Hepatocyte (in vitro differentiated cells): Measurements from ENCODE around the gene ZNF480. TPM values are rescaled to one million over a fixed set of nuclear protein-coding genes. Genes with fewer than 3 reads are reported as not detected.

Experiments used
- DNase-seq: peaks from one replicate; pipeline ENCODE4 v3.0.0-alpha.2; 2016; ENCODE audit warnings: low spot score
- H2AFZ ChIP-seq: fragments of 200-600 bp; sonication (generic); 2 replicates; pipeline ENCODE4 v1.6.0; 2016; ENCODE audit warnings: antibody characterized with exemption, mild to moderate bottlenecking
- H3K27ac ChIP-seq: fragments of 200-600 bp; sonication (generic); 2 replicates; pipeline ENCODE4 v1.5.1; 2016; ENCODE audit warnings: mild to moderate bottlenecking
- H3K27me3 ChIP-seq: fragments of 200-600 bp; sonication (generic); 2 replicates; pipeline ENCODE4 v1.6.1; 2016
- H3K36me3 ChIP-seq: fragments of 200-600 bp; sonication (generic); replicated peaks from 2 replicates; pipeline ENCODE4 v1.5.1; 2016; ENCODE audit warnings: low read depth; ENCODE audit not compliant: insufficient read depth
- H3K4me1 ChIP-seq: fragments of 200-600 bp; sonication (generic); 2 replicates; pipeline ENCODE4 v1.5.1; 2016; ENCODE audit warnings: mild to moderate bottlenecking, moderate library complexity; ENCODE audit not compliant: insufficient read depth
- H3K4me2 ChIP-seq: fragments of 200-600 bp; sonication (generic); 2 replicates; pipeline ENCODE4 v1.6.0; 2016
- H3K4me3 ChIP-seq: fragments of 200-600 bp; sonication (generic); 2 replicates; pipeline ENCODE4 v1.5.1; 2016; ENCODE audit warnings: mild to moderate bottlenecking
- H3K79me2 ChIP-seq: fragments of 200-600 bp; sonication (generic); 2 replicates; pipeline ENCODE4 v1.6.0; 2017; ENCODE audit warnings: mild to moderate bottlenecking
- H3K9me2 ChIP-seq: fragments of 200-600 bp; sonication (generic); replicated peaks from 2 replicates; pipeline ENCODE4 v1.6.0; 2017; ENCODE audit warnings: mild to moderate bottlenecking; ENCODE audit not compliant: insufficient read depth
- H3K9me3 ChIP-seq: fragments of 200-600 bp; sonication (generic); 2 replicates; pipeline ENCODE4 v1.5.1; 2016; ENCODE audit warnings: low read depth, mild to moderate bottlenecking
- H4K20me1 ChIP-seq: fragments of 200-600 bp; sonication (generic); 2 replicates; pipeline ENCODE4 v1.6.0; 2016; ENCODE audit warnings: mild to moderate bottlenecking; ENCODE audit not compliant: insufficient read depth, poor library complexity, severe bottlenecking
- EZH2 ChIP-seq: fragments of 200-600 bp; sonication (generic); IDR thresholded peaks from 2 replicates; pipeline ENCODE4 v1.6.1; 2016; ENCODE audit warnings: antibody characterized with exemption, mild to moderate bottlenecking, borderline replicate concordance
- EZH2phosphoT487 ChIP-seq: fragments of 200-600 bp; sonication (generic); IDR thresholded peaks from one replicate; pipeline ENCODE4 v1.6.1; 2018; ENCODE audit warnings: antibody characterized with exemption, mild to moderate bottlenecking, low read depth, moderate library complexity; ENCODE audit not compliant: unreplicated experiment, severe bottlenecking
- WGBS: methylation state at CpG from one replicate; pipeline ENCODE4 v1.1.6; 2016; ENCODE audit warnings: low lambda C conversion rate; ENCODE audit errors: missing lambda C conversion rate; 5-methylcytosine and 5-hydroxymethylcytosine counted together
- microRNA counts: library from miRNA; unstranded; fragments of <30 nt; microRNA quantifications from one replicate; lab custom pipeline; 2017
- microRNA-seq: library from miRNA; unstranded; fragments of <30 nt; microRNA quantifications from one replicate; pipeline ENCODE4, GENCODE V29; 2017
- polyA plus RNA-seq: library from polyadenylated mRNA; unstranded; fragments of >200 nt; fragmentation: Nextera tagmentation; extraction: Ambion mirVana; gene quantifications from 2 replicates; pipeline ENCODE4 v1.2.1, GENCODE V29; 2016
- small RNA-seq: library from RNA; depleted of rRNA; stranded (forward); fragments of <200 nt; gene quantifications from one replicate; pipeline ENCODE3, GENCODE V24; 2014
- total RNA-seq: library from RNA; depleted of rRNA; stranded (reverse); fragments of >200 nt; gene quantifications from 2 replicates; pipeline ENCODE4 v1.2.3, GENCODE V29; 2014
- TF ChIP-seq, protein P1 (sequence below): fragments of 200-600 bp; sonication (generic); IDR thresholded peaks from 2 replicates; pipeline ENCODE4 v1.5.1; 2016; ENCODE audit warnings: antibody characterized with exemption, mild to moderate bottlenecking; ENCODE audit not compliant: poor library complexity

Gene ZNF480
- total and polyA plus RNA-seq, 2 experiments from 2014 or later, result 8.7 to 17.9 TPM

DNA sequence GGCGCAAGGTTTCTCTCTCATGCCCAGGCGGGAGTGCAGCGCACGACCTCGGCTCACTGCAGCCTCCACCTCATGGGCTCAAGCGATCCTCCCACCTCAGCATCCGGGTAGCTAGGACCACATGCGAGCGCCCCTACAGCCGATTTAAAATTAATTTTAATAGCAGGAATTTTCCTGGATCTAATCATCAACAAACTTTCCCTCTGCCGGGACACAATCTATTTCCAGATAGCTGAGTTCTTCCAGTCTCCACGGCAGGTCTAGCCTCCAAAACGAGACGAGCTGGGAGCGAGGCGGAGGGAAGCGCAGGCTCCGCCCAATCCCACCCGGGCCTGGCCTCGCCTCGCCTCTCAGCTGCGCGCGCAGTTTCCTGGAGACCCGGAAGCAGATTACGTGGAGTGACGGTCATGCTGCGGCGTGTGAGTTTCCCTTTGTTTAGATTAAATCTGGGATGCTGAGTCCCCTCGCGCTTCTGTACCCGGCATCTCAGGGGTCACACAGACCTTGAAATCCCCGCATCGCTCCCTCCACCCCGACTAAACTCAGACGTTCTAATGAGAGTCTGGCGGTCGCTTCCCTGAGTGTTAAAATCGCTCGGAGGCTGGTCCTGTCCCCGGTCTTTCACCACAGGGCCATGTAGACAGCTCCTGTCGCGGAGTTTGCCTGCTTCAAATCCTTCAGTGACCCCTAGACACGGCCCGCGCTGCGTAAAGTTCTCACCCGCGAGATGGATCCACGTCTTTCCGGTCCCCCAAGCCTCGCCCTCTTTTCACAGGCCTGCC lies 72.8 kb downstream of the ZNF480 start, which contains the start of gene ZNF880:
Gene ZNF880, plus strand, starts transcription at position 365 of the 782 bp plus-strand sequence. Its CDS starts 43 bp downstream, at position 408.
- Histone ChIP-seq H3K79me2 (peaks cover 21% of the 10 kb centered on the region), H3K4me1 (peaks cover 3% of the 10 kb centered on the region), H2AFZ (peak within 1 kb of the TSS; percentile 88), H3K4me3 (peak within 1 kb of the TSS; percentile 73), H3K27me3 (no peaks in the 10 kb centered on the region), H3K9me2 (no peaks in the 10 kb centered on the region), H3K4me2 (peak within 1 kb of the TSS; percentile 75), H3K36me3 (peaks cover 7% of the 10 kb centered on the region), H4K20me1 (no peaks in the 10 kb centered on the region), H3K27ac (peak within 1 kb of the TSS; percentile 100), H3K9me3 (peaks cover 38% of the 10 kb centered on the region)
- 16% methylated on average over 52 of the region's 52 CpGs for WGBS
- DNase-seq, result peak; percentile 96
- TF ChIP-seq, protein P1, sequence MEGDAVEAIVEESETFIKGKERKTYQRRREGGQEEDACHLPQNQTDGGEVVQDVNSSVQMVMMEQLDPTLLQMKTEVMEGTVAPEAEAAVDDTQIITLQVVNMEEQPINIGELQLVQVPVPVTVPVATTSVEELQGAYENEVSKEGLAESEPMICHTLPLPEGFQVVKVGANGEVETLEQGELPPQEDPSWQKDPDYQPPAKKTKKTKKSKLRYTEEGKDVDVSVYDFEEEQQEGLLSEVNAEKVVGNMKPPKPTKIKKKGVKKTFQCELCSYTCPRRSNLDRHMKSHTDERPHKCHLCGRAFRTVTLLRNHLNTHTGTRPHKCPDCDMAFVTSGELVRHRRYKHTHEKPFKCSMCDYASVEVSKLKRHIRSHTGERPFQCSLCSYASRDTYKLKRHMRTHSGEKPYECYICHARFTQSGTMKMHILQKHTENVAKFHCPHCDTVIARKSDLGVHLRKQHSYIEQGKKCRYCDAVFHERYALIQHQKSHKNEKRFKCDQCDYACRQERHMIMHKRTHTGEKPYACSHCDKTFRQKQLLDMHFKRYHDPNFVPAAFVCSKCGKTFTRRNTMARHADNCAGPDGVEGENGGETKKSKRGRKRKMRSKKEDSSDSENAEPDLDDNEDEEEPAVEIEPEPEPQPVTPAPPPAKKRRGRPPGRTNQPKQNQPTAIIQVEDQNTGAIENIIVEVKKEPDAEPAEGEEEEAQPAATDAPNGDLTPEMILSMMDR, result peak; percentile 5
- TF ChIP-seq EZH2phosphoT487, result no peak
- no peak for TF ChIP-seq EZH2

DNA sequence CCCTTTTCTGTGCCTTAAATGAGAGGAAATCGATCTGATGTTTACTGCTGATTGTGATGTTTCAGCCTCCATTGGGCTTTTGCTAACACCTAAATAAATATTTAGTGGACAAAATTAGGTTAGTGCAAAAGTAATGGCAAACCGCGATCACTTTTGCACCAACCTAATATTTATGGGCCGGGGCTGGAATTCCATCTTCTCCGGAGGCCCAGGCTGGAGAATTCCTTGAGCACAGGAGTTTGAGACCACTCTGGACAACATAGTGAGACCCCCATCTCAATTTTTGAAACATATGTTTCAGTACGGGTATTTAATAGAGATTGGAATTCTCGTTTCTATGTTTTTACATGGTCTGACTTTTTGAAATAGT lies 73.4 kb downstream of the ZNF480 start:
- no peaks in the 10 kb centered on the region for H4K20me1 ChIP-seq
- peaks cover 7% of the 10 kb centered on the region for H3K36me3 ChIP-seq
- peaks cover 21% of the 10 kb centered on the region for H3K79me2 ChIP-seq
- peaks cover 34% of the 10 kb centered on the region for H3K9me3 ChIP-seq
- H2AFZ ChIP-seq, result peak overlapping the region; percentile 88
- H3K27ac ChIP-seq, result peak overlapping the region; percentile 100
- peaks cover 3% of the 10 kb centered on the region for H3K4me1 ChIP-seq
- no peaks in the 10 kb centered on the region for H3K9me2 ChIP-seq
- peak overlapping the region; percentile 75 for H3K4me2 ChIP-seq
- TF ChIP-seq, protein P1, result no peak
- TF ChIP-seq EZH2 (no peak), EZH2phosphoT487 (no peak)
- no peak for DNase-seq
- peak overlapping the region; percentile 73 for H3K4me3 ChIP-seq
- WGBS, result 54% methylated on average over 7 of the region's 7 CpGs
- no peaks in the 10 kb centered on the region for H3K27me3 ChIP-seq

MicroRNAs encoded within 50 kb of the gene (microRNA counts, 767-probe panel; counts per million panel counts)
- not detected for microRNA hsa-miR-643 (lab: Ali Mortazavi, UCI)

Small RNA genes within 50 kb of the gene (microRNA-seq; reads per million reads assigned to microRNA genes)
- gene MIR643, result 3.6 reads per million

Small RNA genes within 50 kb of the gene (small RNA-seq; reads per million reads assigned to genes)
- gene MIR643, result 0.25 reads per million
- gene RF00019, result not detected

Other genes starting within 250 kb of the ZNF480 start
- 7.4 and 10.1 TPM in 2 replicates for gene ZNF432, start 248.3 kb upstream of the ZNF480 start, total RNA-seq
- 3.4 and 4.8 TPM in 2 replicates for gene ZNF432, start 248.3 kb upstream of the ZNF480 start, polyA plus RNA-seq
- gene ZNF841, start 201.4 kb upstream of the ZNF480 start, total RNA-seq, result 21.8 and 22.7 TPM in 2 replicates
- gene ZNF841, start 201.4 kb upstream of the ZNF480 start, polyA plus RNA-seq, result 4.1 and 5.2 TPM in 2 replicates
- 9.1 and 10.7 TPM in 2 replicates for gene ZNF616, start 157.2 kb upstream of the ZNF480 start, total RNA-seq
- gene ZNF616, start 157.2 kb upstream of the ZNF480 start, polyA plus RNA-seq, result 4.6 and 7.8 TPM in 2 replicates
- gene ZNF836, start 125.5 kb upstream of the ZNF480 start, total RNA-seq, result 4.3 and 9.4 TPM in 2 replicates
- 2.9 and 4.4 TPM in 2 replicates for gene ZNF836, start 125.5 kb upstream of the ZNF480 start, polyA plus RNA-seq
- 171 and 181 TPM in 2 replicates for gene PPP2R1A, start 107.1 kb upstream of the ZNF480 start, total RNA-seq
- gene PPP2R1A, start 107.1 kb upstream of the ZNF480 start, polyA plus RNA-seq, result 283 and 304 TPM in 2 replicates
- gene ZNF766, start 27.6 kb upstream of the ZNF480 start, total RNA-seq, result 8.3 and 11.4 TPM in 2 replicates
- 11.6 and 13.1 TPM in 2 replicates for gene ZNF766, start 27.6 kb upstream of the ZNF480 start, polyA plus RNA-seq
- gene ZNF610, start 39.1 kb downstream of the ZNF480 start, total RNA-seq, result 4.1 and 5.7 TPM in 2 replicates
- 4.7 and 5.3 TPM in 2 replicates for gene ZNF610, start 39.1 kb downstream of the ZNF480 start, polyA plus RNA-seq
- 24.9 and 30.7 TPM in 2 replicates for gene ZNF880, start 72.8 kb downstream of the ZNF480 start, total RNA-seq
- gene ZNF880, start 72.8 kb downstream of the ZNF480 start, polyA plus RNA-seq, result 28.7 and 36.9 TPM in 2 replicates
- 17.9 and 22.2 TPM in 2 replicates for gene ZNF528, start 100.7 kb downstream of the ZNF480 start, total RNA-seq
- 12.4 and 17.0 TPM in 2 replicates for gene ZNF528, start 100.7 kb downstream of the ZNF480 start, polyA plus RNA-seq
- gene ZNF534, start 132.0 kb downstream of the ZNF480 start, total RNA-seq, result 0.57 TPM in 1 of 2 replicates, not detected in the other
- gene ZNF534, start 132.0 kb downstream of the ZNF480 start, polyA plus RNA-seq, result not detected in 2 replicates
- 0.16 and 0.97 TPM in 2 replicates for gene ZNF578, start 156.4 kb downstream of the ZNF480 start, total RNA-seq
- 0.12 and 0.16 TPM in 2 replicates for gene ZNF578, start 156.4 kb downstream of the ZNF480 start, polyA plus RNA-seq
- gene ZNF808, start 230.5 kb downstream of the ZNF480 start, total RNA-seq, result 15.7 and 25.7 TPM in 2 replicates
- 2.2 and 2.7 TPM in 2 replicates for gene ZNF808, start 230.5 kb downstream of the ZNF480 start, polyA plus RNA-seq